NCI-H2227 treated with DMSO at 0.1 percent for 48 hours (cell line): Measurements from ENCODE around the gene LRRC4B.

ENCODE experiments used
- DNase-seq: peaks from one replicate; lab custom pipeline; 2025; lab: John Stamatoyannopoulos, UW

LRRC4B gene

DNA sequence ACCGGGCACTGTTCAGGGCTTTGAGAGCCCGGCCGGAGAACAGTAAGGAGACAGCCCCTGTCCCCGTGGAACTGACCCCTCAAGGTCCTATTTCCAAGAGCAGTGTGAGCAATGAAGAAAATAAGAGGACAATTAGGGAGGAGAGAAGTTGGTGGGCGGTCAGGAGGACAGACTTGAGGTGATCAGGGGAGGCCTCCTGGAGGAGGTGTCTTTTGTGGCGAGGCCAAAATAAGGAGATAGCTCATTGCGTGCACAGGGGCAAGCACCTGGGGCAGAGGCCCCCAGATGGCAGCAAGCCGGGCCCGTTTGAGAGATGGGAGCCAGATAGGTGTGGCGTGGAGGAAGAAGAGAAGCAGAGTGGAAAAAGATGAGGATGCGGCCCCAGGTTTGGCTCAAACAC, 2.8 kb upstream of the LRRC4B start:
- no peak for DNase-seq

DNA sequence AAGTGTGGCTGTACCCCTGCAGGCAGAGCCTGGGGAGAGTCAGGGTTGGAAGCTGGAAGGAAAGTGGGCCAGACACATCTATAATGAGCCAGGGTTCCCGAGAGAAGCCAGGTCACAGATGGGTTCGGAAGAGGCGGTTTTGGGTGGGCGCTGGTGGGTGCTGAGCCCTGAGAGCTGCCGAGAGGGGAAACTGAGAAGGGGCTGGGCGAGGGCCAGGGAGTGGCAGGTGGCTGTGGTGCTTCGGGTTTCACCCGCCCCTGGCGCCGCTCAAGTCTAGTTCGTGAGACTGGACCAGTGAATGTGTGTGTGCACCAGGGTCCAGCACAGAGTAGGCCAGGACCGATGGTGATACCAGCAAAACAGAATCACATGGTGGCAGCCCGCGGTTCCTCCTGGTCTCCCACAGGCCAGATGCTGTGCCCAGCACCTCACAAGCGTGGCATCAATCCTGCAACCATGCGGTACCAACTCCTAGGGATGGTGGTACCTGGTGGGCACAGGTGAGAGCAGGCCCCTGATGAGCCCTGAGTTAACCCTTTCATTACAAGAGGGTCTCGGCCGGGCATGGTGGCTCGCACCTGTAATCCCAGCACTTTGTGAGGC, 1.8 kb upstream of the LRRC4B start:
- DNase-seq: no peak

DNA sequence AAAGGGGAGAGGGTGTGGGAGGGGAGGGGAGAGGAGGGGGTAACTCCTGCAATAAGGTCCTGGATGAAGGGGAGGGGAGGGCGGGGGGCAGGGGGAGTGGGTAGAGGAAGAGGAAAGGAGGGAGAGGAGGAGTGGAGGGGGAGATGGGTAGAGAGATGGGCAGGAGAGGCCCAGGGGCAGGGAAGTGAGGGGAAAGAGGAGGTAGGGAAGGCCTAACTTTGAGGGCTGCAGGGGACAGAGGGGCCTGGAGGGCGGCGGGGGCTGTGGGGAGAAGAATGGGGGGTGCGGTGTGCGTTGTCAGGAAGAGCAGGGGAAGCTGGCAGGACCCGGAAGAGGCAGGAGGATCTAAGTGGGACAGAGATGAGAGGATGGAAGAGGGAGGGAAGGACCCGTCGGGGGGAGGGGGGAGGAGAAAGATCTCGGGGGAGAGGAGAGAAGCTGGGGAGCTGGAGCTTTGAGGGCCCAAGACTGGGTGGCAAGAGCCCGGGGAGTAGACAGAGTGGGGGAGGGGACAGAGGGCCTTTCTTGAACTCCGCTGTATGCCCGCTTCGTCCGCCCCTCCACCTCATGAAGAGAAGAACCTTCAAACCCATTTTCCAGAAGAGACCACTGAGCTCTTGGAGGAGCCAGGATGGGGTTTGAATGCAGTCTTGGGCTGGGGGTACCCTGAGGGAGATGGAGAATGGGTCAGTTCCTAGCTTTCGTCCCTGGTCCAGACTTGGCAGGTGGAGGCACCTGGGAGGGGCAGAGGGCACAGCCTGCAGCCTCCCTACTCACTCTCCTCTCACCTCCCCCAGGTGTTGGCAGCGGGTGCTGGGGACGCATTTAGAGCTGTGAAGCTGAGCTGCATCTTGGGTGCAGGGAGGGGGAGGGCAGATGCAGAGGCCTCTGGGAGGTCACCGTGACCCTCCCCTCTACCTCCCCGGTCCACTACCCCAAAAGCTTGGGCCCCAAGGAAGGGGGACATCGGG, 778 bp upstream of the LRRC4B start:
- DNase-seq: no peak

DNA sequence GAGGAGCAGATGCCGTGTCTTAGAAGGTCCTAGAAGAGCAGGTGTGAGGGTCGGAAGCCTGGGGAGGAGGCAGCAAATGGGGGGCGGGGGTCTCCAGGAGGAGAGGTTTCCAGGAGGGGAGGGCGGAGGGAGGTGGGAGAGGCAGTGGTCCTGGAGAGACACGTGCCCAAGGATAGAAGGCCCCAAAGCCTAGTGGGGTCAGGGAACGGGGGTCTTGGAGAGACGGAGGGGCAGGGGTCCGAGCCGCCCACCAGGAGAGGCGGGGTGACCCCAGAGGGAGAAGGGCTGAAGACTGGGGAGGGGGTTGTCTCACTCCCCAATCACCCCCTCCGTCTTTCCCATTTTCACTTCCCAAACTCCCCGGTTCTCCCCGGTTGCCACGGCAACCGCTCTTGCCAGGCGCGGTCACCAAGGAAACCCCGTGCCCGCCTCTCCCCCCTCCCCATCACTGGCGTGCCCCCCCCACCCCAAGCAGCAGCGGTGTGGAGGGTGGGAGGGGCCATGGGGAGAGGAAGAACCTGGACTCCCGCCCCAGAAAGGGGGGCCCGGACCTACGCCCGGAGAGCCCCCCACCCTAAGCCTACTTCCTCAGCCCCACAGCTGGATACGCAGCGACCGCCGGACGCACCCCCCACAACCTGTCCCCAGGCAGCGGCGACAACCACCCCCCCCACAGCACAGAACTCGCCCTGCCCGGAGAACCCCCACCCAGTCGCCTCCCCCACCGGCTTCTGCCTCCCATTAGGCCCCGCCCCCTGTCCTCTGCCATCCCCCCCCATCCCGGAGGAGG, 988 bp downstream of the LRRC4B start:
- peak; percentile 25 for DNase-seq

DNA sequence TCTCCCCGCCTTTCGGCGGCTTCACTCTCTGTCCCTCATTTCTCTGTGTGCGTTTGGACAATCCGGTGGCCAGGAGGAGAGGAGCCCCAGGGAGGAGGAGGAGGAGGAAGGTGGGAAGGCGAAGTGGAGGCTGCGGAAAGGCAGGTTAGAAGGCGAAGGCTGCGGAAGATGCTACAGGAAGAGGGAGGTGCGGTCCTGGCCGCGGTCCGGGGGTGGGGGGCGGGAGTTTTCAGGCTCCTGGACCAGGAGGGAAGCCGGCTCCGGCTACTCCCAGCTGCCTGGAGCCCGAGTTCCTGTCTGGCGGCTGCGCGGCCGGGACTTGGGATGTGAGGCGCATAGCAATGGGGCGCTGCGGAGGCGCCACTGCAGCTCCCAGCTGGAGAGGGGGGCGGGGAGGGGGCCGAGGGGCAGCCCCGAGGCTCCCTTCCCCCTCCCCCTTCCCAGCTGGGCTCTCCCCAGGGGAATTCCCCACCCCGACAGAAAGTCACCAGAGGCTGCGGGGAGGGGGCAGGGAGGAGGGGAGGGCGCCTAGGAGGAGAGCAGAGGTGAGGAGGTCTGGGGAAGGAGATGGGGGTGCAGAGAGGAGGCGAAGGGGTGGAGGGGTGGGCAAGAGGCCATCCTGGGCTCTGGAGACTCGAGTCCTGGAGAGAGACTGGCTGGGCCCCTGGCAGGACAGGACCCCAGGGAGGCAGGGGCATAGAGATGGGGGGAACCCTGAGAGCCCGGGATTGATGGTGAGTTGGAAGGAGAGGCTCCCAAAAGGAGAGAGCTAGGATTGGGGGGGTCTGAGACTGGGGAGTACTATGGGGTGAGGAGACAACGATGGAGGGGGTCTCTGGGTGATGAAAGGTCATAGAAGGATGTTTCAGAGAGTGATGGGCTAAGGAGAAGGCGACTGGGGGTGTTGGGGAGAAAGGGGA, 2.0 kb downstream of the LRRC4B start:
- no peak for DNase-seq

DNA sequence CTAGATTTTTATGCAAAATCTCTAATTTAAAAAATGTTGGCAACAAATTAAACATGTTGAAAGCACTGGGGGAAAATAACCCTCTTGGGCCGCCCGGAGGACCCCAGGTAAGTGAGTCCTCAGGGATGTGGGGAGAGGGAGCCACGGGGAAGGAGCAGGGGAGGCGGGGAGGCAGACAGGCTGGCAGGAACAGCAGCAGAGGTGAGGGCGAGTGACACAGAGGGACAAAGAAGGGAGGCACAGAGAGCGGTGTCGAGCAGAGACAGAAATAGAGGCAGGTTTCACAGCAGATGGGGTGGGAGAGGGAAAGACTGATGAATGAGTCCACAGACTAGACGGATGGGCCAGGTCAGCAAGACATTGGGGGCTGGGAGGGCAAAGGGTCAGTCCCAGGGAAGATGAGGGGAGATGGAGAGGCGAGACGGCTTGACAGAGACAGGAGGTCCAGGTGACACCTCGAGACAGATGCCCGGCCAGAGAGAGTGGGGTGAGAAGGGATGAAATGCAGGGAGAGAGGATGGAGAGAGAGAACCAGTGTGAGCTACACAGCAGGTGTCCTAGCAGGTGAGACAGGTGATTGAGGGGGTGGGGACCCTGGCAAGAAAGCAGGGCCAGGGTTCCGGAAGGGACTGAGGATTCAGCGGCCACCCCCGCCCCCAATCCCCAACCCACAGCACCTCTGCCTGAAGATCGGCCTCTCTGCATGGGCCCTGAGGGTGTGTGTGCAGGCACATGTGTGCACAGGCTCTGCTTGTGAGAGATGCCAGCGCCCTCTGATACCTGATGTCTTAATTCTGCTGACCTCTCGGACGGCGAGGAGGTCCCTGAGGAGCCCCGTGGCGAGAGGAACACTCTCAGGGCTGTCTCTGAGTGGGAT, 3.8 kb downstream of the LRRC4B start:
- no peak for DNase-seq

DNA sequence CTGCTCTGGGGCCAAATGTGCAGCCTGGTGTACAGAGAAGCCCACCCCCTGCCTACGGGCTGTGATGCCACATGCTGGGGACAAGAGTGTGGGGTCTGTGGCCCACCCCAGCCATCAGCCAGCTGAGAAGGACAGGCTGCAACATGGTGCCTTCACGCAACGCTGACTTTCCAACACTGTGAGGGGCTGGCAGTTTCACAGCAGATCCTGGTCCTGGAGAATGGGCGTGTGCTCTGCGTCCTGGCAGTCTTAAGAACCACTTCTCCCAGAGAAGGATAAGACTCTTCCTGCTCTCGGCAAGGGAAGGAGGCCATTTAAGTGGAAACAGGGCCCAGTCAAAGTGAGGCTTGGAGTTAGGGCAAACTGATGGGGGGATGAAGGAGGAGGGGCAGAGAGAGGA, 4.6 kb downstream of the LRRC4B start:
- no peak for DNase-seq

DNA sequence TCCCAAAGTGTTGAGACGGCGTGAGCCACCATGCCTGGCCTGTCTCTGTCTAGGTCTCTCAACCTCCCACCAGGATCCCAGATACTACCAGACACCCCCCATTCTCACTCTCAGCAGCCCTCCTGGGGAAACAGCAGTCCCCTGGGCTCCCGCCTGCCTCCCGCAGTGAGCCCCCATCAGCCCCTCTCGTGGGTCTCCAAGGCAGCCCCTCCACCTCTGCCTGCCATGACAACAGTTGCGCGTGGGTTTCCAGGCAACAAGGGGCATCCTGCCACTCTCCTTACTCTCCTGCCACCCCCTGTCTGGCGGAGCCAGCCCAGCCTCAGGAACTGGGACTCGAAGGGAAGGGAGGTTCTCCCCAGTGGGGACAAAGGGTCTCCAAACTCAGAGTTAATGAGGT, 5.2 kb downstream of the LRRC4B start:
- no peak for DNase-seq

DNA sequence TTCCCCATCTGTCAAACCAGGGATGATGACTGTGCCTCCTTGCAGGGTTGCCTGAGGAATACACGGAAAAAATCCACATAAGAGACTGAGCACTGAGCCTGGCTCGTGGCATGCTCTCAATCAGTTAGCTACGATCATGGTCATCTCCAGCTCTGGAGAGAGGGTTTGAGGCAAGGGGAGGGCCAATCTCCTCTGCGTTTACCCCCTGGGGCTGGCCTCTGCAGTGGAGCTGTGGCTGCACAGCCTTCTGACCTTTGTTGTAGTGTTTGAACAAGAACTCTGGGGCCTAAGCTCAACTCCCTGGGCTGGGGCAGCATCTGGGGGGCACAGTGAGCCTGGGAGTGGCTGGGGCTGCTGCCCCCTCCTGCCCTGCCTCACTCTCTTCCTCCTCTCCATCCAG, 5.9 kb downstream of the LRRC4B start:
- no peak for DNase-seq

DNA sequence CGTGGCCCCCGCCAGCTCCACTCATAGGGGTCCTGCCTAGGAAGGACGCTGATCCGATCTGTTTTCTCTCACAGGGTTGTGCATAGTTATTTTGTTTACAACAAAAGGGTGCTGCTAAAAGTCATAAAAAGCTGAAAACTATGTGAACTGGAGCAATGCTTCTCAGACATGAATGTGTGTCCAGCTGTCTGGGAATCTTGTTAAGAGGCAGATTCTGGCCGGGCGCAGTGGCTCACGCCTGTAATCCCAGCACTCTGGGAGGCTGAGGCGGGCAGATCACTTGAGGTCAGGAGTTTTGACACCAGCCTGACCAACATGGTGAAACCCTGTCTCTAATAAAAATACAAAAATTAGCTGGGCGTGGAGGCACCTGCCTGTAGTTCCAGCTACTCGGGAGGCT, 8.6 kb downstream of the LRRC4B start:
- DNase-seq: no peak

DNA sequence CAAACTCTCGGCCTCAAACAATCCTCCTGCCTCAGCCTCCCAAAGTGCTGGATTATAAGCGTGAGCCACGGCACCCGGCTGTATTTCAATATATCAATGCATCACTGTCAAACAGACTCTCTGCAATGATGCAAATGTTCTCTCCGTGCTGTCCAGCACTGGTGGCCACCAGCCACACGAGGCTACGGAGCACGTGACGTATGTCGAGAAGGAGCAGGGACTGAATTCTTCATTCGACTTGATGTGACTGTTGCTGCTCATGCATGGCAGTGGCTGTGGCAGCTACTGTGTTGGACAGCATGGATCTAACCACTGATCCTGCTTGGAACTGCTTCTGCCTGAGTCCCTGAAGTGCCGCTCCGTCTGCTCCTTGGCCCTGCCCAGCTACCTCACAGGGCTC, 9.8 kb downstream of the LRRC4B start:
- no peak for DNase-seq

DNA sequence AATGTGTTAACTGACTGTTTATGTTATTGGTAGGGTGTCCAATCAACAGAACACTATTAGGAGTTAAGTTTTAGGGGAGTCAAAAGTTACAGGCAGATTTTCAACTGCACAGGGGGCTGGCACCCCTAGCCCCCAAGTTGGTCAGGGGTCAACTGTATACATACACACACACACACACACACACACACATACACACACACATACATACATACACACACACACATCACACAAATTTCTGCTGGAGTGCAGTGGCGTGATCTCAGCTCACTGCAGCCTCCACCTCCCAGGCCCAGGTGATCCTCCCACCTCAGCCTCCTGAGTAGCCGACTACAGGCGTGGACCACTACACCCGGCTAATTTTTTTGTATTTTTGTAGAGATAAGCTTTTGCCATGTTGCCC, 10.2 kb downstream of the LRRC4B start:
- no peak for DNase-seq

DNA sequence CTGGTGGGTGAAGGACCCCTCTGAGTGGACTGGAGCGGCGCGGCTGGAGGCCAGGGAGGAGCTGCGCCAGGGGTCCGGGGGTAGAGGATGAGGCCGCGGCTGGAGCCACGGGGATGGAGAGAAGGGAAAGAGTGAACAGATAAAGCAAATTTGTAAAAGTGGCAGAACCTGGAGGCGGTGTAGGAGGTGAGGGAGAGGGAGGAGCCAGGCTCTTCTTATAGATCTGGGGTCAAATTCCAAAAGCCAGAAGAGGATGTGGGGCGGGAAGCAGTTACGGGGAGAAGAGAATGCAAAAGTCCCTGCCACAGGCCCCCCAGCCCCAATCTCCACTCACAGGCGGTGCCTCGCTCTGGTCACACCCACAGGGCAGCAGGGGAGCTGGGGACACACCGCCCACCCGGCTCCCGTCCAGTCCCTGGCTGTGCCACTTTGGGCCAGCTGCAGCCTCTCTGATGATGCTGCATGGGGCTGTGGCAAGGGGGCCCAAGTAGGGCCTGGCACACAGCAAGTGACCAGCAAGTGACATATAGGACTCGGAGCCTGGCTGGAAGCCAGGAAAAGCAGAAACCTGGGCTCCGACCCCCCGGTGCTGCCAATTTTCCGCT, 11.1 kb downstream of the LRRC4B start:
- DNase-seq: no peak

DNA sequence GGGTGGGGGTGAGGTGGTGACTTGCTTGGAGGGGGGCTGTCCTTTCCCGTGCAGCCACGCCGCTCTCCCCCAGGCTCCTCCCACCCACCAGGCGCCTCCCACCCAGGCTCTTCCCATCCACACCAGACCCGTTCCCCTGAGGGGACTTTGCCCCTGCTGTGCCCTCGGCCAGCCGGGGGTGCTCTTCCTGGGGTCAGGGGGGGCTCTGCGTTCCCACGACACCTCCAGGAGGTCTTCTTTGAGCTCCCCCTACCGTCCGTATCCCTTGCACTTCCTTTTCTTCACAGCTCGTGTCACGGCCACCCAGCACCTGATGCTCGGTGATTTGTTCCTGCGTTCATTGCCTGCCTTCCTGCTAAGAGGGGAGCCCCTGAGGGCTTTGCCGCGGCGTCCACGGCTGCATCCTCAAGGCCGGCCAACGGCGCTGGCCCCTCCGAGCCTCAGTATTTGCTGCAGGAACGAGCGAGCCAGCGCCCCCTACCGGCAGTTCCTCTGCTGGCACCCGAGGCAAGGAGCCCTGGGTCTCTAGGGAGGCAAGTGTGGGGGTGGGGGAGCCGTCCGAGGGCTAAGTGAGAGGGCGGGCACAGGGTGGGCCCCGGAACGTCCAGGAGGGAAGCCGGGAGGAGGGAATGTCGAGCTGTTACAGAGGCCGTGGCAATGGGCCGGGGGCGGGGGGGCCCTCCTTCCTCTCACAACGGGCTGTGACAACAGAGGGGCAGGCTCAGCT, 11.8 kb downstream of the LRRC4B start:
- peak; percentile 71 for DNase-seq

DNA sequence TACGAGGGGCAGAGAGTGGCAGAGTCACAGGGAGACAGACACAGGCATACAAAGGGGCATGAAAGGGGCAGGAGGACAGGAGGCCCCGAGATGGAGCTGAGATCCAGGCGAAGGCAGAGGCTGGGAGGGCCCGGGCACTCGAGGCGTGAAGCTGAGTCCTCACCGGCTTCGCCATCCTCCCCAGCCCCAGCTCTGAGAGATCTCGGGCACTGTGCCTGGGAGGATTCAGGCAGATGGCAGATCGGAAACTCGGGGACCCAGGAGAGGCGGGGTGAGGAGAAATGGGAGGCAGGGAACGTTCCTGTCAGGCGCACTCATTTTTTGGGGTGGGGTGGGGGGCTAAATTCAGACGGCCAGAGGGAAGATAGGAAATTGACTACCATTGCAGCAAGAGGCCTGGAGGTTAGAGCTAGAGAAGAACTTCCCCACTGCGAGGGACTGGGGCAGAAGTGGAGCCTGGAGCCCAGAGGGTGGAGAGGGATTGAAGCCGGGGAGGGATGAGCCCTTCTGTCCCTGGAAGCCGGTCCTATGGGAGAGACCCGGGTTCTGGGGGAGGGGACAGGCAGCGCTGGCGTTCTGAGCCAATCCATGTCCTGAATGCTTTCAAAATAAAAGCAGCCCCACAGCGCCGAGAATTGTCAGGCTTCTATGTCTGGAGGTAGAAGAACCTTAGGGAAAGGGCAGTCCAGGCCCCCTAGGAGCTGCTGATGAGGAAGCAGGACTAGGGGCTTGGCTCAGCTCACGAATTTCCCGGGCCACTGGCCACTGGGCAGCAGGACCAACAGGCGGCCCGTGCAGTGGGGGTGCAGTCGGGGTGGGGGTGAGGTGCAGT, 12.6 kb downstream of the LRRC4B start:
- peak; percentile 41 for DNase-seq

DNA sequence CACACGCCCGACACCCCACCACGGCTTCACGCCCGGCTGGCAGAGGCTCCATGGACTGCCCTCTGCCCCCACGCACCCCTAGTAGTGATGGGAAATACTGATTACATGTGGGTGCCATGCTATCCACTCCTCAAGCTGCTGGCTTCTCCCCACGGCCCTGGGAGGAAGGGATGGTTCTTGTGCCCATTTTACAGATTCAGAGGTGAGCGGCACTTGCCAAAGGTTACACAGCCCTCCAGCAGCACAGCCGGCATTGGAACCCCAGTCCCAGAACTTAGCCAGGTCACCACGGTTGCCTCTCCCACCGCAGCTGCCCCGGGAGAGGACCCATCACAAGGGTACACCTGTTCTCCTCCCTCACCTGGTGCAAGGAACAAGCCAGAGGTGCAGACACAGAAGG, 13.2 kb downstream of the LRRC4B start:
- no peak for DNase-seq

DNA sequence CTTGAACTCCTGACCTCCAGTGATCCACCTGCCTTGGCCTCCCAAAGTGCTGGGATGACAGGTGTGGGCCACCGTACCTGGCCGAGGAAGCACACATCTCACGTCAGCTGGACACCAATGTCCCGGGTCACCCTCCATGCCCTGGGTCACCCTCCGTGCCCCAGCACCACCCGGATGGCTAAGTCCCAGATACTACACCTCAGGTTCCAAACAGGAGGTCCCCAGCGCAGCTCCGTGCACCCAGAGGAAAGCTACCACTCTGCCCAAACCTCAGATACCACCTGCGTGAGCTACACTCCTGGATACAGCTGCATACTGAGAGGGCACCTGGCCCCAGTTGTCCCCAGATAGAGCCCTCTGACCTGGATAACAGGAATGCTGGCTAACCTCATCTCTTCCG, 14.0 kb downstream of the LRRC4B start:
- no peak for DNase-seq

DNA sequence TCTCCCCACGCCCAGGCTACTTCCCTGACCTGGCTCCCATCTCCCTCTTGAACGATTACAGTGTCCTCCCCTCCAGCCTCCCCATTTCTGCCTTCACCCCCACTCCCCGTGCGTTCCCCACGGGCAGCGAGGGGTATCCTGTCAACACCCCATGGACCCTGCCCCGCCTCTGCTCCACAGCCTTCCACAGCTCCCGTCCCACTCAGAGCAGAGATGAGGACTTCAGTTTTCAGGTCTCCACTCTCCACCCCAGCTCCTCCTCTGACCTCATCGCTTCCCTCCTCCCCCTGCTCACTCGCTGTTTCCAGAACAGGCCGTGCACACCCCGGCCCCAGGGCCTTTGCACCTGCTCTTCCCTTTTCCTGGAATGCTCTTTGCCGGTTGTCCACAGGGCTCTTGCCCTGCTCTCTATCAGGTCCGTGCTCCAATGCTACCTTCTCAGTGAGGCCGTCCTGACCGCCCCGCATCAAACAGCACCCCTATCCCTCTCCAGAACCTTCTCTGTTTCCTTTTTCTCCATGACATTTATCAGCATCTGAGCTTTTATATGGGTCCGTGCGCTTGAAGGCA, 15.0 kb downstream of the LRRC4B start:
- DNase-seq: no peak
